Gastrocnemius medialis (tissue), 4 donors: ENCODE data around the gene UGT1A9. TPM values are rescaled to one million over a fixed set of nuclear protein-coding genes. Genes with fewer than 3 reads are reported as not detected.
"Not testable (repeated sequence)": the region's sequence is repeated elsewhere in the genome, so short reads cannot be mapped to it uniquely, and the experiment has no call there.

ENCODE experiments used
- ATAC-seq, 2 donors: fragments of 150-250 bp; one replicate each; pipeline ENCODE4 v1.9.1; 2016
- DNase-seq, 2 donors: peaks; one replicate each; pipeline ENCODE4 v3.0.0-alpha.2; 2019
- H3K27ac ChIP-seq, 4 donors: fragments of 200-600 bp; sonication (generic); 1 replicate in 1 of 4; 2 replicates in 3 of 4; pipeline ENCODE4 v1.5.1; 2016 to 2018; ENCODE audit warnings: mild to moderate bottlenecking in 2 of 4, moderate library complexity in 1 of 4
- H3K27me3 ChIP-seq, 3 donors: fragments of 200-600 bp; sonication (generic) in 2 of 3; 1 replicate in 1 of 3; 2 replicates in 2 of 3; pipeline versions ENCODE4 v1.5.1 to v1.6.0; 2016 to 2019; ENCODE audit warnings: mild to moderate bottlenecking in 1 of 3, moderate library complexity in 1 of 3
- H3K36me3 ChIP-seq, 2 donors: fragments of 200-600 bp; sonication (generic) in 1 of 2; one replicate each; pipeline ENCODE4 v1.5.1; 2017 to 2018
- H3K4me1 ChIP-seq, 2 donors: fragments of 200-600 bp; sonication (generic) in 1 of 2; one replicate each; pipeline ENCODE4 v1.5.1; 2016 to 2017; ENCODE audit warnings: mild to moderate bottlenecking in 2 of 2
- H3K4me3 ChIP-seq, 4 donors: fragments of 200-600 bp; sonication (generic) in 3 of 4; 1 replicate in 1 of 4; 2 replicates in 3 of 4; pipeline ENCODE4 v1.5.1; 2016 to 2019; ENCODE audit warnings: mild to moderate bottlenecking in 2 of 4
- H3K9me3 ChIP-seq, 3 donors: fragments of 200-600 bp; sonication (generic) in 2 of 3; 1 replicate in 1 of 3; 2 replicates in 2 of 3; pipeline ENCODE4 v1.5.1; 2016 to 2019
- POLR2A ChIP-seq, 2 donors: fragments of 450-650 bp; IDR thresholded peaks; one replicate each; pipeline ENCODE4 v1.6.1; 2017; ENCODE audit warnings: antibody characterized with exemption in 2 of 2, mild to moderate bottlenecking in 2 of 2, moderate library complexity in 2 of 2
- in situ Hi-C, 4 donors: fragments of 200-750 bp; cut with MboI; loops; one replicate each; pipeline versions ENCODE4 v1.15.0 to v1.8.0; 2017; ENCODE audit warnings: low sequenced_read_pairs in 4 of 4
- intact Hi-C: fragments of 100-400 bp; cut with DNase I; formaldehyde crosslinking; loops from one replicate; pipeline ENCODE4 v1.15.1; 2023; ENCODE audit warnings: low total_unique reads
- total RNA-seq, 4 donors: library from RNA; depleted of rRNA; stranded (reverse); fragments of >200 nt; gene quantifications; one replicate each; pipeline versions ENCODE4 v1.1.0 to v1.2.3, GENCODE V29; 2016
- TF ChIP-seq, protein P1 (sequence below), 5 experiments: fragments of 450-650 bp in 3 of 5; fragments of 200-600 bp in 2 of 5; sonication (generic) in 2 of 5; IDR thresholded peaks in 4 of 5; conservative IDR thresholded peaks in 1 of 5; 1 replicate in 4 of 5; 2 replicates in 1 of 5; pipeline ENCODE4 v1.5.1; 2016 to 2019; ENCODE audit warnings: antibody characterized with exemption in 5 of 5, mild to moderate bottlenecking in 3 of 5, moderate library complexity in 3 of 5

UGT1A9 gene
- total RNA-seq, 4 donors from 2014 or later = 0.13 to 0.38 TPM; not detected in 2

GRCh38 chr2:233643128-233643527 lies 28.6 kb upstream of the UGT1A9 start:
- H3K4me1 ChIP-seq = no peaks in the 10 kb centered on the region
- H3K9me3 ChIP-seq = no peaks in the 10 kb centered on the region
- H3K27ac ChIP-seq = no peak overlapping the region
- H3K36me3 ChIP-seq = no peaks in the 10 kb centered on the region
- intact Hi-C loops = no loop called here
- DNase-seq (no peak), ATAC-seq (no peak)
- in situ Hi-C loops = no loop called here
- TF ChIP-seq, protein P1, sequence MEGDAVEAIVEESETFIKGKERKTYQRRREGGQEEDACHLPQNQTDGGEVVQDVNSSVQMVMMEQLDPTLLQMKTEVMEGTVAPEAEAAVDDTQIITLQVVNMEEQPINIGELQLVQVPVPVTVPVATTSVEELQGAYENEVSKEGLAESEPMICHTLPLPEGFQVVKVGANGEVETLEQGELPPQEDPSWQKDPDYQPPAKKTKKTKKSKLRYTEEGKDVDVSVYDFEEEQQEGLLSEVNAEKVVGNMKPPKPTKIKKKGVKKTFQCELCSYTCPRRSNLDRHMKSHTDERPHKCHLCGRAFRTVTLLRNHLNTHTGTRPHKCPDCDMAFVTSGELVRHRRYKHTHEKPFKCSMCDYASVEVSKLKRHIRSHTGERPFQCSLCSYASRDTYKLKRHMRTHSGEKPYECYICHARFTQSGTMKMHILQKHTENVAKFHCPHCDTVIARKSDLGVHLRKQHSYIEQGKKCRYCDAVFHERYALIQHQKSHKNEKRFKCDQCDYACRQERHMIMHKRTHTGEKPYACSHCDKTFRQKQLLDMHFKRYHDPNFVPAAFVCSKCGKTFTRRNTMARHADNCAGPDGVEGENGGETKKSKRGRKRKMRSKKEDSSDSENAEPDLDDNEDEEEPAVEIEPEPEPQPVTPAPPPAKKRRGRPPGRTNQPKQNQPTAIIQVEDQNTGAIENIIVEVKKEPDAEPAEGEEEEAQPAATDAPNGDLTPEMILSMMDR (IDR thresholded peaks at IDR 0.05 in 4 of 5, conservative IDR thresholded peaks at IDR 0.05 in 1 of 5) = no peak
- no peak for TF ChIP-seq POLR2A (IDR thresholded peaks at IDR 0.05)
- no peak overlapping the region for H3K4me3 ChIP-seq
- no peaks in the 10 kb centered on the region for H3K27me3 ChIP-seq

- H3K4me1 ChIP-seq, H3K9me3 ChIP-seq, H3K27me3 ChIP-seq, intact Hi-C loops, in situ Hi-C loops, DNase-seq, H3K27ac ChIP-seq, H3K4me3 ChIP-seq, H3K36me3 ChIP-seq, ATAC-seq: not testable (repeated sequence)
Measured at GRCh38 chr2:233646033-233646432, 25.7 kb upstream of the UGT1A9 start.

- H3K9me3 ChIP-seq = no peaks in the 10 kb centered on the region
- no peaks in the 10 kb centered on the region for H3K36me3 ChIP-seq
- intact Hi-C loops (no loop called here), in situ Hi-C loops (no loop called here)
- no peaks in the 10 kb centered on the region for H3K4me1 ChIP-seq
- TF ChIP-seq, protein P1 (IDR thresholded peaks at IDR 0.05 in 4 of 5, conservative IDR thresholded peaks at IDR 0.05 in 1 of 5) = no peak
- no peak for TF ChIP-seq POLR2A (IDR thresholded peaks at IDR 0.05)
- no peak for DNase-seq
- no peaks in the 10 kb centered on the region for H3K27me3 ChIP-seq
- no peak overlapping the region for H3K4me3 ChIP-seq
- H3K27ac ChIP-seq = no peak overlapping the region
- no peak for ATAC-seq
Measured at GRCh38 chr2:233650981-233651380, 20.7 kb upstream of the UGT1A9 start.

DNA sequence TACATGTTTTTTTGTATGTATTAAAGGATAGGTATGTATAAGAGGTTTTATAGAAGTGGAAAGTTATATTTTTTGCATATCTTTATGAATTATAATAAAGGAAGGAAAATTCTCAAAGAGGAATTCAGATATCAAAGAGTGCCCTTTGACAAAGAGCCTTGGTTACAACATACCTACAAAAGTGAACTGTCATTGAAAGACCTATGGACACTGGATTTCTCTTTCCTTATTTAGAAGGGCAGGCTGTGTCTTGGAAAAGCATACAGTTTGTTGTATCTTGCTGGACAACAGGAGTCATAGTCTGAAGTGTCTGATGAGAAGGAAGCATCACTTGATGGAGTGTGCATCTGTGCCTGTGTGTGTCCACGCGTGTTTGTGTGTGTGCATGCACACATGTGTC lies 20.3 kb upstream of the UGT1A9 start:
- no peaks in the 10 kb centered on the region for H3K27me3 ChIP-seq
- no peak overlapping the region for H3K27ac ChIP-seq
- no peaks in the 10 kb centered on the region for H3K4me1 ChIP-seq
- H3K36me3 ChIP-seq = no peaks in the 10 kb centered on the region
- TF ChIP-seq, protein P1 (IDR thresholded peaks at IDR 0.05 in 4 of 5, conservative IDR thresholded peaks at IDR 0.05 in 1 of 5) = no peak
- TF ChIP-seq POLR2A (IDR thresholded peaks at IDR 0.05) = no peak
- DNase-seq (no peak), ATAC-seq (no peak)
- intact Hi-C loops (no loop called here), in situ Hi-C loops (no loop called here)
- H3K4me3 ChIP-seq = no peak overlapping the region
- H3K9me3 ChIP-seq = no peaks in the 10 kb centered on the region

GRCh38 chr2:233654501-233654900 lies 17.2 kb upstream of the UGT1A9 start:
- TF ChIP-seq, protein P1 (IDR thresholded peaks at IDR 0.05 in 4 of 5, conservative IDR thresholded peaks at IDR 0.05 in 1 of 5) = no peak
- no peak for TF ChIP-seq POLR2A (IDR thresholded peaks at IDR 0.05)
- H3K36me3 ChIP-seq = no peaks in the 10 kb centered on the region
- in situ Hi-C loops = no loop called here
- H3K27ac ChIP-seq = no peak overlapping the region
- ATAC-seq = no peak
- DNase-seq = no peak
- H3K4me1 ChIP-seq = no peaks in the 10 kb centered on the region
- intact Hi-C loops = no loop called here
- H3K27me3 ChIP-seq = no peaks in the 10 kb centered on the region
- H3K9me3 ChIP-seq = no peaks in the 10 kb centered on the region
- H3K4me3 ChIP-seq = no peak overlapping the region
